Endothelial cell of umbilical vein (primary cell): ENCODE data around the gene COX7B2.

ENCODE experiments used
- CTCF ChIP-seq, 2 donors: IDR thresholded peaks; 1 replicate in 1 of 2; 2 replicates in 1 of 2; pipeline ENCODE4 v1.5.1; 2011; ENCODE audit warnings: low read length in 2 of 2, mild to moderate bottlenecking in 2 of 2, moderate library complexity in 2 of 2, control low read depth in 1 of 2, inconsistent platforms in 1 of 2, low read depth in 1 of 2; ENCODE audit not compliant: insufficient read depth in 1 of 2; ENCODE audit errors: extremely low read depth in 1 of 2
- EZH2 ChIP-seq: IDR thresholded peaks from 2 replicates; pipeline ENCODE4 v1.6.1; 2012; ENCODE audit warnings: borderline replicate concordance, low read depth, mild to moderate bottlenecking, moderate library complexity, low read length, inconsistent platforms; ENCODE audit not compliant: severe bottlenecking
- FOS ChIP-seq: IDR thresholded peaks from 2 replicates; pipeline ENCODE4 v1.6.1; 2011; ENCODE audit warnings: mild to moderate bottlenecking, low read length, moderate library complexity, borderline replicate concordance; ENCODE audit not compliant: insufficient read depth
- JUN ChIP-seq: IDR thresholded peaks from 2 replicates; pipeline ENCODE4 v1.6.1; 2011; ENCODE audit warnings: borderline replicate concordance, low read depth; ENCODE audit not compliant: insufficient read length, insufficient read depth
- MAX ChIP-seq: IDR thresholded peaks from 2 replicates; pipeline ENCODE4 v1.6.1; 2011; ENCODE audit not compliant: insufficient read depth, insufficient read length
- POLR2A ChIP-seq: IDR thresholded peaks from 2 replicates; pipeline ENCODE4 v1.6.1; 2012; ENCODE audit warnings: low read depth, mild to moderate bottlenecking, control low read depth, low read length
- POLR2AphosphoS5 ChIP-seq: IDR thresholded peaks from 2 replicates; pipeline ENCODE4 v1.6.1; 2012; ENCODE audit warnings: low read depth, mild to moderate bottlenecking, control low read depth, low read length, moderate library complexity; ENCODE audit not compliant: insufficient read depth

- TF ChIP-seq CTCF (IDR thresholded peaks at IDR 0.05; ENCODE audit: extremely low read depth in 1 of 2, insufficient read depth in 1 of 2, low read depth in 1 of 2, low read length in 2 of 2): no peak
- no peak for TF ChIP-seq POLR2AphosphoS5
- TF ChIP-seq EZH2: no peak
- no peak for TF ChIP-seq MAX
- TF ChIP-seq POLR2A: no peak
- TF ChIP-seq FOS: no peak
- TF ChIP-seq JUN: no peak
Measured at GRCh38 chr4:46793036-46793435, 116.0 kb downstream of the COX7B2 start.
